ENCODE measurements around the gene TGFB3. TPM values are rescaled to one million over a fixed set of nuclear protein-coding genes. Genes with fewer than 3 reads are reported as not detected.
A peak's percentile ranks its signal among the peaks of the same experiment; 100 is the strongest.

The TGFB3 gene
- total RNA-seq, 4 donors from 2014 or later: 12.0 to 47.1 (median 23.2) TPM

DNA sequence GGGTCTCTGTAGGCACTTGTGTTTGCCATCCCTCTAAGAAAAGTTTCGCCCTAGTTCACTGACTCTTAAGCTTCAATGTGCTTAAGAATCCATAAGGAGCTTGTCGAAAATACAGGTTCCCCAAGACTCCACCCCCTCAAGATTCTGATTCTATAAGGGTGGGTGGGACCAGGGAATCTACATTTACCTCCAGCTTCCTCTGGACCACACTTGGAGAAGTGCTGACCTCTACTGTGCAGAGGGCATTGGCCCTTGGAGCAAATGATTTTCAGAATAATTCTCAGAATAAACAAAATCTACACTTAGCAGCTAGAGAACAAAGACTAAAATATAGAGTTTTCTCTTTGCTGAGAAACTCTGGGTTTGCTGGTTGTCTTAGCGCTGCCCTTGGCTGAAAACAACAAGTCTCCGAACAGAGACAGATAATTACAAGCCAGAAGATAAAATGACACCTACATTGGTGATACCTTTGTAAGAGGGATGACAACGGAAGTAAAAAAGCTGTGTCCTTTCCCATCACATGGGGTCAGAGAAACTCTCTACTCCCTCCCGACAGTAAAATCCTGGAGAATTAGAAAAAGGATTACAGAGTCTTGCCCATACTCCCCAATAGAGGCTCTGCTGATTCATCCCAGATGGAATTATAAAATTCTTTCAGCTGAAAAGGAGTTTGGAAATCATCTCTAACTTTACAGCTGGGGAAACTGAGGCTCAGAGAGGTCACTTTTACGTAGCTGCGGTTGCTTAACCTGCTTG, 4.8 kb downstream of the TGFB3 start:
- 76% methylated on average over 8 of the region's 8 CpGs for WGBS
- peak overlapping the region in 1 of 4 donors; percentile 6 for H3K27ac ChIP-seq (replicated peaks in 1 of 4)
- TF ChIP-seq POLR2A (IDR thresholded peaks at IDR 0.05; ENCODE audit: low read depth) (no peak), POLR2AphosphoS5 (IDR thresholded peaks at IDR 0.05) (no peak), EP300 (IDR thresholded peaks at IDR 0.05) (no peak)
- TF ChIP-seq, protein P1, sequence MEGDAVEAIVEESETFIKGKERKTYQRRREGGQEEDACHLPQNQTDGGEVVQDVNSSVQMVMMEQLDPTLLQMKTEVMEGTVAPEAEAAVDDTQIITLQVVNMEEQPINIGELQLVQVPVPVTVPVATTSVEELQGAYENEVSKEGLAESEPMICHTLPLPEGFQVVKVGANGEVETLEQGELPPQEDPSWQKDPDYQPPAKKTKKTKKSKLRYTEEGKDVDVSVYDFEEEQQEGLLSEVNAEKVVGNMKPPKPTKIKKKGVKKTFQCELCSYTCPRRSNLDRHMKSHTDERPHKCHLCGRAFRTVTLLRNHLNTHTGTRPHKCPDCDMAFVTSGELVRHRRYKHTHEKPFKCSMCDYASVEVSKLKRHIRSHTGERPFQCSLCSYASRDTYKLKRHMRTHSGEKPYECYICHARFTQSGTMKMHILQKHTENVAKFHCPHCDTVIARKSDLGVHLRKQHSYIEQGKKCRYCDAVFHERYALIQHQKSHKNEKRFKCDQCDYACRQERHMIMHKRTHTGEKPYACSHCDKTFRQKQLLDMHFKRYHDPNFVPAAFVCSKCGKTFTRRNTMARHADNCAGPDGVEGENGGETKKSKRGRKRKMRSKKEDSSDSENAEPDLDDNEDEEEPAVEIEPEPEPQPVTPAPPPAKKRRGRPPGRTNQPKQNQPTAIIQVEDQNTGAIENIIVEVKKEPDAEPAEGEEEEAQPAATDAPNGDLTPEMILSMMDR (IDR thresholded peaks at IDR 0.05): no peak
- peaks cover 33 to 62% (median 59%) of the 10 kb centered on the region in 4 donors for H3K4me1 ChIP-seq
- no peak for DNase-seq (ENCODE audit: extremely low spot score)
- no peaks in the 10 kb centered on the region for H3K27me3 ChIP-seq
- no peak overlapping the region for H3K4me3 ChIP-seq
- intact Hi-C loops (cut with DNase I): loop anchor here (5.0 kb wide), 1 partner anchor 180 kb away; no protein-coding TSS in a partner anchor
- H3K36me3 ChIP-seq: no peaks in the 10 kb centered on the region
- no peaks in the 10 kb centered on the region for H3K9me3 ChIP-seq

DNA sequence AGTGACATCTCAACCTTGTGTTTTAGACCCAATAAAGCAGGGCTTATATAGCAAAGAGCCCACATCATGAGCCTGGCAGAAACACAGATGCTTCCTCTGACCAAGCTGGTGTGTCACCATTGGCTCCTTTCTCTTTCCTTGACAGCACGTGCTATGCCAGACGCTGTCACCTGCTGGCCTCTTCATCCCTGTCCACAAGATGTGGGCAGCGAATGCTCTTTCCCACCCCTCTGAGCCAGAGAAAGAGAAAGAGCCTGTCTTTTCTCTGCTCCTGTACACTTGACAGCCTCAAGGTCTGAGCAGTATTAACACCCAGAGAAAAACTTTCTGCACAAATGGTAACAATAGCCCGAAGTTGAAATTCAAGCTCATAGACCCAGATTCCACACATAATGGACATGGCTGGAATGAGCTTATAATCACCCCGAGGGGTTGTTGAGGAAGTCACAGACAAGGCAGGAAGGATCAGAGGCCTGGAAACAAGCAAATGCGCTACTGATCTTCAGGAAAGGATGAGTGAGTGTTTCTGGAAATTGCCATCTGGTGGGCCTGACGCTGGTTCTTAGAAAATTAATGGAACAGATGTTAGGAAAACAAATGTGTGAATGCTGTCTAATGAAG, 8.9 kb downstream of the TGFB3 start:
- H3K27me3 ChIP-seq: no peaks in the 10 kb centered on the region
- H3K27ac ChIP-seq (replicated peaks in 1 of 4): no peak overlapping the region
- TF ChIP-seq POLR2A (IDR thresholded peaks at IDR 0.05; ENCODE audit: low read depth) (no peak), POLR2AphosphoS5 (IDR thresholded peaks at IDR 0.05) (no peak), EP300 (IDR thresholded peaks at IDR 0.05) (no peak)
- TF ChIP-seq, protein P1 (IDR thresholded peaks at IDR 0.05): no peak
- no peaks in the 10 kb centered on the region for H3K9me3 ChIP-seq
- intact Hi-C loops (cut with DNase I): no loop called here
- H3K4me3 ChIP-seq: no peak overlapping the region
- 58% methylated on average over 7 of the region's 7 CpGs for WGBS
- peaks cover 3 to 26% (median 23%) of the 10 kb centered on the region in 4 donors for H3K4me1 ChIP-seq
- H3K36me3 ChIP-seq: peaks cover 2 to 38% (median 15%) of the 10 kb centered on the region in 4 donors
- no peak for DNase-seq (ENCODE audit: extremely low spot score)

DNA sequence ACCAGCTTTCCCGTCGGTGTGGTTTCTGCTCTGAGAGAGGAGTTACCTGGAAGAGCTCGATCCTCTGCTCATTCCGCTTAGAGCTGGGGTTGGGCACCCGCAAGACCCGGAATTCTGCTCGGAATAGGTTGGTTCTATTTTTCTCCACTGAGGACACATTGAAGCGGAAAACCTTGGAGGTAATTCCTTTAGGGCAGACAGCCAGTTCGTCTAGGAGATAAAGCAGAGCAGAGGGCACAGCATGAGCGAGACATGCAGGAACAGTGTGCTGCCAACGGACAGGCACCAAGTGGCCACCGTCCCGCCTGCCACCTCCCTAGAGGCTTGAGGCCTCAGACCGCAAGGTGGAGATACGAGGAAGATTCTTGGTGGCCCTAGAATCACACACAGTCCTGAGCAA, 10.3 kb downstream of the TGFB3 start:
- intact Hi-C loops (cut with DNase I): no loop called here
- WGBS: 96% methylated on average over 11 of the region's 15 CpGs
- H3K36me3 ChIP-seq: peaks cover 5 to 52% (median 26%) of the 10 kb centered on the region in 4 donors

DNA sequence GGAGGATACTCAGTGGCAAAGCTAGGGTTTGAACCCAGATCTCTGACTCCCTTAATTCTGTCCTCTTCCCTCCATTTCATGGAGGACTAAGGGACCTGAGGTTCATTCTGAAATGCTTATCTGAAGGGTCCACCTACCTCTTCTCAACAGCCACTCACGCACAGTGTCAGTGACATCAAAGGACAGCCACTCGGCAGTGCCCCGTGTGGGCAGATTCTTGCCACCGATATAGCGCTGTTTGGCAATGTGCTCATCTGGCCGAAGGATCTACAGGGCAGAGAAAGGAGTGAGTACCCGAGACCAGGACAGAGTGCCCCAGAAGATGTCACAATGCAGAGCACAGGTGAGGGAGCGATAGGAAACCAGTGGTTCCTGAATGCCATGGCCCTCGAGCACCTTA, 10.8 kb downstream of the TGFB3 start:
- 92% methylated on average over 9 of the region's 9 CpGs for WGBS
- no peak for DNase-seq (ENCODE audit: extremely low spot score)
- Histone ChIP-seq H3K27me3 (no peaks in the 10 kb centered on the region), H3K27ac (replicated peaks in 1 of 4) (no peak overlapping the region), H3K36me3 (peaks cover 5 to 57% (median 31%) of the 10 kb centered on the region in 4 donors), H3K4me3 (no peak overlapping the region), H3K9me3 (no peaks in the 10 kb centered on the region), H3K4me1 (peaks cover 0 to 13% (median 9%) of the 10 kb centered on the region in 4 donors)
- no peak for TF ChIP-seq POLR2A (IDR thresholded peaks at IDR 0.05; ENCODE audit: low read depth)
- no peak for TF ChIP-seq EP300 (IDR thresholded peaks at IDR 0.05)
- no peak for TF ChIP-seq POLR2AphosphoS5 (IDR thresholded peaks at IDR 0.05)
- TF ChIP-seq, protein P1 (IDR thresholded peaks at IDR 0.05): no peak
- intact Hi-C loops (cut with DNase I): no loop called here

More for the DNA sequence above, 10.3 kb downstream of the TGFB3 start:
- Histone ChIP-seq H3K27me3 (no peaks in the 10 kb centered on the region), H3K9me3 (no peaks in the 10 kb centered on the region), H3K4me1 (peaks cover 0 to 15% (median 12%) of the 10 kb centered on the region in 4 donors), H3K27ac (replicated peaks in 1 of 4) (no peak overlapping the region), H3K4me3 (no peak overlapping the region)
- no peak for DNase-seq (ENCODE audit: extremely low spot score)
- TF ChIP-seq POLR2A (IDR thresholded peaks at IDR 0.05; ENCODE audit: low read depth) (no peak), EP300 (IDR thresholded peaks at IDR 0.05) (no peak), POLR2AphosphoS5 (IDR thresholded peaks at IDR 0.05) (no peak)
- TF ChIP-seq, protein P1 (IDR thresholded peaks at IDR 0.05): no peak
